HG03108 (cell line): ENCODE data around the gene A1BG.
"Not testable (repeated sequence)": the region's sequence is repeated elsewhere in the genome, so short reads cannot be mapped to it uniquely, and the experiment has no call there.

Source experiments
- ATAC-seq: cut with Tn5 transposase; IDR thresholded peaks from one replicate; pipeline ENCODE4 v1.9.1; 2021; ENCODE audit warnings: moderate library complexity; ENCODE audit not compliant: unreplicated experiment

Gene A1BG

DNA sequence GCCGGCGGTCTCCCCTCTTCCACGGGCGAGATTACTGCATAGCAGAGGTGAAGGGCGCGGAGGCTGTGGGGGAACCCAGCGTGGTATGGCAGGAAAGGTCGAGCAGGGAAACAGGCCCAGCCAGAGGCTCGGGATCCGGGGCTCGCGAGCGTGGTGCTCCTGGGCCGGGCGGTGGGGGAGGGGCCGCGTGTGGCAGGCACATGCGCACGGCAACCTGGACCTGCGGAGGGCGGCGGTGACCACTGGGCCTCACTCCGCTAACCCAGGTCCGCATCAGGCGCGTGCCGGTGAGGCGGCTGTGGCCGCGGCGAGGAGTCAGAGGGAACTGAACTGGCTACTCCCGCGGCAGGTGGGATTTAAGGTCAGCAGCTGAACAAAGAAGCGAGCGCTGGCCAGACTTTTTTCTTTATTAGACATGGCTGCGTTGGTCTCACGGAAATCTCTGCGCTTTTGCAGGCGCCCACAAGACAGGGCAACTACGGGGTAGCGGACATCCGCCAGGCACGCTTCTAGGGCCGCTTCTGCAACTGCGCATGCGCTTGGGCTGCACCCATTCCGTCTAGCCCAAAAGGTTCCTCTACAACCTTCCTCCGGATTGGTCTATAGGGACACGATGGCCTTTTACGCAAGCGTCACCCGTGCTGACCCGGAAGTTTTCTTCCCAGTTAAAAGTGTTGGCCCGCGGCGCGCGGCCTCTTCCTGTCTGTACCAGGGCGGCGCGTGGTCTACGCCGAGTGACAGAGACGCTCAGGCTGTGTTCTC, 33.5 kb upstream of the A1BG start, which contains the start of gene RPS5:
Gene RPS5 (plus strand): TSS at position 694 of the 762 bp plus-strand sequence. CDS start 869 bp downstream, outside the sequence.
- peak; percentile 78 for ATAC-seq

DNA sequence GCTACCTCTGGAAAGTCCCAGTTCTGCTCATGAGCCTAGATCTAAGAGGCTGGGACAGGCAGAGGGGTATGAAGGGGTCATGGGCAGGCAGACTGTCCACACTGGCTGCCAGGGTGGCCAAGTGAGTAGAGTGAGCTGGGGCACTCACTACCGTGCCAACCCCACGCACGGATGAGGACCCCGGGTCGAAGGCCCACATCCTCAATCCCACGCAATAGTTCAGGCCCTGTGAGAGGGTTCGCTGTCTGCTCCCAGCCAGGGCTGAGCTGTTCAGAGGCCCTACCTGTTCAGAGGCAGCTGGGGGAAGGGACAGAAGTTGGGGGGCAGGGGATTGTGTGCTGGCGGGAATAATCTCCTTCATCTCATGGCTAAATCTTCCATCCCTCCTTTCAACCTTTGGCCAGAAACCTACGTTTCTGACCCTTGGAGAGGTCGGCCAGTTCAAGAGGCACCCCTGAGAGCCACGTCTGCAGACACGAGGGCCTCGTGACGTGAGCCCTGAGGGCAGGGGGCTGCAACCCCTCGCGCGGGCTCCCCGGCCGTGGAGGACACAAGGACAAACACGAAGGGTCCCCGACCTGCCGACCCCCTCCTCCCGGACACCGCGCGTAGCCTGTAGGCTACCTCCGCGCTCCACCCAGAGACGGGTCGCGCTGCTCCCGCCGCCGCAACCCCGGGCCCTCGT, 32.7 kb upstream of the A1BG start:
- ATAC-seq, result peak; percentile 5

GRCh38 chr19:58385313-58385890, 32.1 kb upstream of the A1BG start:
- ATAC-seq, result no peak

- ATAC-seq, result no peak
These were observed 29.8 kb upstream of the A1BG start for GRCh38 chr19:58382997-58383603.

- no peak for ATAC-seq
These were observed 28.3 kb upstream of the A1BG start for GRCh38 chr19:58381460-58382212.

GRCh38 chr19:58380662-58381459, 27.6 kb upstream of the A1BG start, which contains the start of gene ZNF837:
TSS of gene ZNF837 (minus strand) at chr19:58381030. CDS start at chr19:58369332, 11,698 bp downstream.
- ATAC-seq, result peak; percentile 78

GRCh38 chr19:58380037-58380661, 26.9 kb upstream of the A1BG start:
- no peak for ATAC-seq

DNA sequence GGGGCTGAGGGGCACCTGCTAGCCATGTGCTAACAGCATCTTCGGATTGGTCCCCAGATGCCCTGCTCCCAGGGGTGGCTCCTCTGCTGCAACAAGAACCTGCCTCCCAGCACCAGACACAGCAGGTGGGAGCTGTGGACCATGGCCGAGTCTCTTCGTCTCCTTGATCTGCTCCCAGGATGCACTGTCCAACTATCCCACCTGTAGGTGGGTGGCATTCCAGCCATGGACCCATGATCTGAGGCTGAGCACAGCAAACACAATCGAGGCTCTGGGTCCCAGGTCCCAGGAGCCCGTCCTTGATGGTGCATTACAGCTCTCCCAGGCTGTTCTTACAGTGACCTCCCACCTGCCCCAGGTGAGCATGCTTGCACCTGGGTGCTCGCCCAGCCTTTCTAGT, 26.0 kb upstream of the A1BG start:
- no peak for ATAC-seq

- ATAC-seq, result not testable (repeated sequence)
These were observed 23.4 kb upstream of the A1BG start for GRCh38 chr19:58376724-58377123.

- no peak for ATAC-seq
These were observed 20.9 kb upstream of the A1BG start for GRCh38 chr19:58374200-58374599.

DNA sequence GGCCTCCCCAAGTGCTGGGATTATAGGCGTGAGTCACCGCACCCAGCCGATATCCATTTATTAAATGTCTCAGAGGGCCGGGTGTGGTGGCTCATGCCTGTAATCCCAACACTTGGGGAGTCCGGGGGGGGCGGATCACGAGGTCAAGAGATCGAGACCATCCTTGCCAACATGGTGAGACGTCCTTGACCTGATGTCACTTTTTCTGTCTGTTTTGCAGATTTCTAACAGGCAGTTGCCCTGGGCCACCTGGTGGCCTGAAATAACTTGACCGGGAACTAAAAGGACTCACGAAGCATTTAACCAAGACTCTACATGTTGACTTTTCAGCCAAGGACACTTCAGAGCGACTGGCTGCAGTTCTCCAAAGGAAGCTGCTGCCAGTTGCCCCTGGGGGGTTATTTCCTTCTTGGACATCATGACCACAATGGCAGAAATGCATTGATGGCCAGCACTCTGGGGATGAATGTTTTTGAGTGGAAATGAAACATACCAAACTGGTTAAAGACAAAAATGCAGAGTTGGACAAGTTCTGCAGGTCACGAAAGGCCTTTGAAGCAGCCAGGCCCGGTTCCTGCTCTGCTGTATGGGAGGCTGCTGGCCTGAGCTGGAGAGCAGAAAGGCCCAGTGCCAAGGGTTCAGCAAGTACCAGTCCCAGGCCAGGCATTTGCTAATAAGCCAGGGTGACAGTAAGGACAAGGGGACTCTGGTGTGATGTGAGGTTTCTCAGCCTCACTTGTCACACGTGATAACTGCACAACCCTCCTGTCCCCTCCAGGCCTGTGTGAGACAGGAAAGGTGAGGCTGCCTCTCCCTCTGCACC, 19.2 kb upstream of the A1BG start:
- no peak for ATAC-seq

- no peak for ATAC-seq
These were observed 15.5 kb upstream of the A1BG start for GRCh38 chr19:58368561-58369360.

DNA sequence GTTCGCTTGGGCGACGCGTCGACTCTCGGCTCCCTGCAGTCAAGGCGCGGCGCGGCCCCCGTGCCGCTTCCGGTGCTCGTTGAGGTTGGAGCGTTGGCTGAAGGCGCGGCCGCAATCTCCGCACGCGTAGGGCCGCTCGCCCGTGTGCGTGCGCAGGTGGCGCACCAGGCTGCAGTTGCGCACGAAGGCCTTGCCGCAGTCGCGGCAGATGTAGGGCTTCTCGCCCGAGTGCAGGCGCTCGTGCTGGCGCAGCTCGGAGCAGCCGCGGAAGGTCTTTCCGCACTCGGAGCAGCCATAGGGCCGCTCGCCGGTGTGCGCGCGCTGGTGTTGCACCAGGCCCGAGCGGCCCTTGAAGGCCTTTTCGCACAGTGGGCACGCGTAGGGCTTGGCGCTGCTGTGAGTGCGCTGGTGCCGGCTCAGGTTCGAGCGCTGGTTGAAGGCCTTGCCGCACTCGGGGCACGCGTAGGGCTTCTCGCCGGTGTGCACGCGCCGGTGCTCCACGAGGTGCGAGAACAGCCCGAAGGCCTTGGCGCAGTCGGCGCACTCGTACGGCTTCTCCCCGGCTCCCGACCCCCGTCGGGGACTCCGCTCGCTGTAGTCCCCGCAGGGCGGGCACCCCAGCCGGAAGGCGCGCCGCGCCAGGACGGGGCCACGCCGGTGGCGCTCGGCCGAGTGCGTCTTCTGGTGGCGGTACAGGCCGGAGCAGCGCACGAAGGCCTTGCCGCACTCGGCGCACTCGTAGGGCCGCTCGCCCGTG, 14.6 kb upstream of the A1BG start:
- ATAC-seq, result no peak

DNA sequence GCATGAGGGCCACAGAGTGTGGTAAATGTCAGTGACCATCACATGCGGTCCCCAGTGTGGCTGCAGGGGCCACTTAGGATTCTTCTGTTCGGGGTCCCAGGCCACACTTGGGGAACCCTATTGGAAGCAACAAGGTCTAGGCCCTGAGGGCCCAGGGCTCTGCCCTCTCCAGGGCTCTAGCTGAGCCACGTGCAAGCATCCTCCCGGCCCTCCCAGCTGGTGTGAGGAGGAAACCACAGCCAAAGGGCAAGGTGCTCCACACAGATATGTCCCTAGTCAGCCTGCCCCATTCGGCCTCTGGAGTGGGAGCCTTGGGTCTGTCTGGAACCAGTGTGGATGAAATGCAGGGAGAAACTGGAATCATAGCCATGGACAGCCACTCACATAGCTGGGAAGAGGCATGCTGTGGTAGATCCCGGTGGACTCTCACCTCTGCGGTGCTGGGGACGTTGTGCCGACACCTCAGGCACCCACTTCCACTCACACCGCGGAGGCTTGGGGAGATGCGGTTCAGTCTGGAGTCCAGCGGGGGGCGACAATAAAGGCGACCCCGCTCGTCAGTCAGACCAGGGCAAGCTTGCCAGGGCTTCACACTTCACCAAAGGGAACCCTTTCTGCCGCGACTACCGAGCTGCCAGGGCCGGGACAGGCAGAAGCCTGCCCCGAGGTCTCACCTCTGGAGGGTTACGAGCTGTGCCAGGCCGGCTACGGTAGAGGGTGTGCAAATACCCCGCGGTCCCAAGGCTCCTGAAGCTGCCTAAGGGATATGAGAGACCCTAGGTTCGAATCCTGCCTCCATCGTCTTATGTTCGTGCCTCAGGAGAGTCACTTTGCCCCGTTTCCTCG, 13.5 kb upstream of the A1BG start:
- no peak for ATAC-seq

DNA sequence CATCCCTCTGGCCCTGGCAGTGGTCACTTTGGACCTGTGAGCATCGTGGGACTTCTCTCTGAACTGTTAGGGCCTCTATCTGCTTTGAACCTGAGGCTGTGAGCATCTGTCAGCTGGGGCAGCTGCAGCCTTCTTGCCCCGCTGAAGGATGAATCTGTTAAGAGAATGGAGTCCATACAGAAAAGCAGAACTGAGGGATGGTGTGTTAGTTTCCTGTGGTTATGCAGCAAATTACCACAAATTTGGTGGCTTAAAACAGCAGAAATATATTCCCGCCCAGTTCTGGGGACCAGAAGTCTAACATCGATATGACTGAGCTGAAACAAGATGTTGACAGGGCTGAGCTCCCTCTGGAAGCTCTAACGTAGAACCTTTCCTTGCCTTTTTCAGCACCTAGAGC, 10.9 kb upstream of the A1BG start:
- no peak for ATAC-seq
